MM.1S (cell line): ENCODE data around the gene SPIRE1.

Experiments used
- EZH2 ChIP-seq: fragments of 300-600 bp; sonication (generic); optimal IDR thresholded peaks from 2 replicates; pipeline ENCODE3; 2017; ENCODE audit warnings: low read depth, mild to moderate bottlenecking, antibody characterized with exemption, low read length, mixed read lengths
- TF ChIP-seq, protein P1 (sequence below): fragments of 300-600 bp; sonication (generic); IDR thresholded peaks from 2 replicates; pipeline ENCODE4 v1.5.1; 2016; ENCODE audit warnings: antibody characterized with exemption, low read length, mixed read lengths

DNA sequence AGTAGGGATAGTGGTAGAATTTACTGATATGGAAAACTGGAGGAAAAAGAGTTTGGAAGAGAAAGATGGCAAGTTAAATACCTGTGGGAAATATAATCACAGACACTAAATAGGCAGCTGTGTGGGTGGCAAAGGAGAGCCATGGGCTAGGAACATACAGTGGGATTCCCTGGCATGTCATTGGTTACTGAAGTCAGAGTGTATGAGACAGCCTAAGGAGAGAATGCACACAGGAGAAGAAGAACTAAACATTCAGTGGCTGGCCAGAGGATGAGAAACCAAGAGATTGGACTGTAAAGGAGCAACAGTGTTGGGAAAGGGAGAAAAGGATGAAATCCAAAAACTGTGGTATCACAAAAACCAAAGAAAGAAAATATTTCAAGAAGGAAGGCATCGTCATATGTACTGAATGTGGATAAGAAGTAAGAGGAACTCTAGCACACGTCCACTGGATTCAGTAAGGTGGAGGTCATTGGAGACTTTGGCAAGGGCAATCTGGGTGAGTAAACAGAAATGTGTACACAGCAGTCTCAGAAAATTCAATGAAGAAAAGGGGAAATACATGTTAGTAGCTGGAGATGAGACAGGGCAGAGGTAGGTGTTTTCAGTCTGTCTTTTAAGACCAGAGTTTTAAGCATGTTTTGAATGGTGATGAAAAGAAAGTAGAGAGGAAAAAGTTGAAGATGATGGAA, 83.3 kb downstream of the SPIRE1 start:
- no peak for TF ChIP-seq EZH2
- TF ChIP-seq, protein P1, sequence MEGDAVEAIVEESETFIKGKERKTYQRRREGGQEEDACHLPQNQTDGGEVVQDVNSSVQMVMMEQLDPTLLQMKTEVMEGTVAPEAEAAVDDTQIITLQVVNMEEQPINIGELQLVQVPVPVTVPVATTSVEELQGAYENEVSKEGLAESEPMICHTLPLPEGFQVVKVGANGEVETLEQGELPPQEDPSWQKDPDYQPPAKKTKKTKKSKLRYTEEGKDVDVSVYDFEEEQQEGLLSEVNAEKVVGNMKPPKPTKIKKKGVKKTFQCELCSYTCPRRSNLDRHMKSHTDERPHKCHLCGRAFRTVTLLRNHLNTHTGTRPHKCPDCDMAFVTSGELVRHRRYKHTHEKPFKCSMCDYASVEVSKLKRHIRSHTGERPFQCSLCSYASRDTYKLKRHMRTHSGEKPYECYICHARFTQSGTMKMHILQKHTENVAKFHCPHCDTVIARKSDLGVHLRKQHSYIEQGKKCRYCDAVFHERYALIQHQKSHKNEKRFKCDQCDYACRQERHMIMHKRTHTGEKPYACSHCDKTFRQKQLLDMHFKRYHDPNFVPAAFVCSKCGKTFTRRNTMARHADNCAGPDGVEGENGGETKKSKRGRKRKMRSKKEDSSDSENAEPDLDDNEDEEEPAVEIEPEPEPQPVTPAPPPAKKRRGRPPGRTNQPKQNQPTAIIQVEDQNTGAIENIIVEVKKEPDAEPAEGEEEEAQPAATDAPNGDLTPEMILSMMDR = no peak
